HepG2 (cell line): ENCODE results near the gene CSTB. TPM values are rescaled to one million over a fixed set of nuclear protein-coding genes. Genes with fewer than 3 reads are reported as not detected.

Experiments used
- CREM ChIP-seq, 2 experiments: sonication (generic) in 1 of 2; formaldehyde crosslinking in 1 of 2; IDR thresholded peaks; 2 replicates each; pipeline versions ENCODE4 v1.4.0 to v1.6.1; 2016 to 2020; ENCODE audit warnings: antibody characterized with exemption in 1 of 2, mild to moderate bottlenecking in 1 of 2, missing genetic modification reagents in 1 of 2
- E2F2 ChIP-seq: sonication (generic); formaldehyde crosslinking; IDR thresholded peaks from 2 replicates; pipeline ENCODE4 v1.4.0; 2020; ENCODE audit warnings: missing genetic modification reagents, borderline replicate concordance
- GMEB1 ChIP-seq: sonication (generic); formaldehyde crosslinking; IDR thresholded peaks from 2 replicates; pipeline ENCODE4 v1.5.1; 2020; ENCODE audit warnings: missing genetic modification reagents, mild to moderate bottlenecking, borderline replicate concordance
- HNRNPK ChIP-seq: fragments of 200-400 bp; formaldehyde crosslinking; IDR thresholded peaks from 2 replicates; pipeline ENCODE4 v1.6.1; 2018; ENCODE audit warnings: low read length, low read depth, moderate library complexity, mild to moderate bottlenecking; ENCODE audit not compliant: poor library complexity, severe bottlenecking
- MIER3 ChIP-seq: IDR thresholded peaks from 2 replicates; pipeline ENCODE4 v1.6.1; 2016; ENCODE audit warnings: missing compliant biosample characterization, borderline replicate concordance
- NFKB2 ChIP-seq: sonication (generic); formaldehyde crosslinking; IDR thresholded peaks from 2 replicates; pipeline ENCODE4 v1.4.0; 2020; ENCODE audit warnings: missing genetic modification reagents, borderline replicate concordance
- TBX2 ChIP-seq: sonication (generic); formaldehyde crosslinking; IDR thresholded peaks from 2 replicates; pipeline ENCODE4 v1.5.0; 2020; ENCODE audit warnings: missing genetic modification reagents, mild to moderate bottlenecking, borderline replicate concordance
- ZBTB39 ChIP-seq: sonication (generic); formaldehyde crosslinking; IDR thresholded peaks from 2 replicates; pipeline ENCODE4 v1.5.0; 2020; ENCODE audit warnings: missing genetic modification reagents
- ZNF562 ChIP-seq: sonication (generic); formaldehyde crosslinking; IDR thresholded peaks from 2 replicates; pipeline ENCODE4 v1.8.0; 2022; ENCODE audit warnings: missing genetic modification reagents, borderline replicate concordance
- ZSCAN25 ChIP-seq: sonication (generic); formaldehyde crosslinking; IDR thresholded peaks from 2 replicates; pipeline ENCODE4 v1.8.0; 2022; ENCODE audit warnings: mild to moderate bottlenecking, missing genetic modification reagents
- polyA plus RNA-seq, 8 experiments: library from polyadenylated mRNA; depleted of rRNA in 3 of 8; stranded (reverse) in 7 of 8; unstranded in 1 of 8; fragments of >200 nt; fragmentation: Illumina TruSeq in 4 of 8; extraction: Trizol in 4 of 8; gene quantifications; 2 replicates each; pipeline versions ENCODE4 v1.2.1 to v1.2.3, GENCODE V29; 2011 to 2016; ENCODE audit warnings: low read depth in 4 of 8, missing spikeins in 1 of 8, mixed read lengths in 1 of 8; ENCODE audit not compliant: insufficient read depth in 1 of 8
- total RNA-seq, 5 experiments: library from RNA; depleted of rRNA; stranded (reverse); fragments of >200 nt; fragmentation: Illumina TruSeq; extraction: Trizol; gene quantifications; 2 replicates each; pipeline ENCODE4 v1.2.3, GENCODE V29; 2016; ENCODE audit warnings: low read depth in 1 of 5
- TF ChIP-seq, protein P1 (sequence below): sonication (generic); formaldehyde crosslinking; IDR thresholded peaks from 2 replicates; pipeline ENCODE4 v1.5.1; 2020; ENCODE audit warnings: mild to moderate bottlenecking, missing genetic modification reagents, moderate library complexity
- TF ChIP-seq, protein P2 (sequence below): sonication (generic); formaldehyde crosslinking; IDR thresholded peaks from 2 replicates; pipeline ENCODE4 v1.5.0; 2020; ENCODE audit warnings: mild to moderate bottlenecking, missing genetic modification reagents

The CSTB gene
- total and polyA plus RNA-seq, 2 of the 13 experiments (the other 11 are each of a cell fraction or from before 2014, with no cell fraction given), result 11.7 to 94.1 TPM

DNA sequence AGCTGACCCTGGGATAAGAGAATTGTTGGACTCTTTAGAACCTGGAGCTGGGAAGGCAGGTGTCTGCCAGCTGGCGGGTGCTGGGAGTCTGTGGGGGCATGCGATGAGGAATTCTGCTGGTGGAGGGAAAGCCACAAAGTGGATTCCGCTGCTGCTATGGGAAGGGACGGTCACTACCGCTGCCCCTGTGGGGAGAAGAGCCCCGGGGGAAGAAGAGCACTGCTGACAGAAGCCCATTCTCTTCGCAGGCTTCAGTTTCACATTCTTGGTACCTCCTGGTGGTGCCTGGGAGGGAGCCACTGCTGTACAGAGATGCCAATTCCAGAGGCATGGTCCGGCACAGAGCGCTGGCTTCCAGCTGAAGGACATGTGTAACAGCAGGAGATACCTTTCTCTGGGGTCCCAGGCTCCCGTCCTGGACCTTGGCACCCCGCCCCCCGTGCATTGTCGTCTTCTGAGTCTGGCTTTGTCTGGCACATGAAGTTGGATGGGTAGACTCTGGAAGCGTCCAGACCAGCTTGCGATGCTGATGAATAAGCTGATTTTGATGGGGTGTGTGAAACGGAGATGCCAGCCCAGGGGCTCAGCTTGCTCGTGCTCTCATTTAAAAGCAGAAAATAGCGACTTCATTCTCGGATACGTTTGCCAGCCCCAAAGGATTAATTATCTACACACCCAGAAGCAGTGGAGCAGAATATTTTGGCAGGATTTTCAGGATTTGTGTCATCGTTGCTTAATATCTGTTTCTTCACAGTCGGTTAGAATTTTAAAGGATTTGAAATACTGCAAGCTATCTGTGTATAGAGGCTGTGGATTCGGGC, 44.0 kb downstream of the CSTB start (continued):
- peak; percentile 80; the same call in 1 of the 2 replicates for TF ChIP-seq NFKB2 (CRISPR knock-in tag)
- TF ChIP-seq E2F2, result 0 out of 2 replicates have a peak, but pooled peaks have one; percentile 36
- TF ChIP-seq ZBTB39, result no peak
- TF ChIP-seq ZNF562 (CRISPR knock-in tag), result no peak
- TF ChIP-seq, protein P1, sequence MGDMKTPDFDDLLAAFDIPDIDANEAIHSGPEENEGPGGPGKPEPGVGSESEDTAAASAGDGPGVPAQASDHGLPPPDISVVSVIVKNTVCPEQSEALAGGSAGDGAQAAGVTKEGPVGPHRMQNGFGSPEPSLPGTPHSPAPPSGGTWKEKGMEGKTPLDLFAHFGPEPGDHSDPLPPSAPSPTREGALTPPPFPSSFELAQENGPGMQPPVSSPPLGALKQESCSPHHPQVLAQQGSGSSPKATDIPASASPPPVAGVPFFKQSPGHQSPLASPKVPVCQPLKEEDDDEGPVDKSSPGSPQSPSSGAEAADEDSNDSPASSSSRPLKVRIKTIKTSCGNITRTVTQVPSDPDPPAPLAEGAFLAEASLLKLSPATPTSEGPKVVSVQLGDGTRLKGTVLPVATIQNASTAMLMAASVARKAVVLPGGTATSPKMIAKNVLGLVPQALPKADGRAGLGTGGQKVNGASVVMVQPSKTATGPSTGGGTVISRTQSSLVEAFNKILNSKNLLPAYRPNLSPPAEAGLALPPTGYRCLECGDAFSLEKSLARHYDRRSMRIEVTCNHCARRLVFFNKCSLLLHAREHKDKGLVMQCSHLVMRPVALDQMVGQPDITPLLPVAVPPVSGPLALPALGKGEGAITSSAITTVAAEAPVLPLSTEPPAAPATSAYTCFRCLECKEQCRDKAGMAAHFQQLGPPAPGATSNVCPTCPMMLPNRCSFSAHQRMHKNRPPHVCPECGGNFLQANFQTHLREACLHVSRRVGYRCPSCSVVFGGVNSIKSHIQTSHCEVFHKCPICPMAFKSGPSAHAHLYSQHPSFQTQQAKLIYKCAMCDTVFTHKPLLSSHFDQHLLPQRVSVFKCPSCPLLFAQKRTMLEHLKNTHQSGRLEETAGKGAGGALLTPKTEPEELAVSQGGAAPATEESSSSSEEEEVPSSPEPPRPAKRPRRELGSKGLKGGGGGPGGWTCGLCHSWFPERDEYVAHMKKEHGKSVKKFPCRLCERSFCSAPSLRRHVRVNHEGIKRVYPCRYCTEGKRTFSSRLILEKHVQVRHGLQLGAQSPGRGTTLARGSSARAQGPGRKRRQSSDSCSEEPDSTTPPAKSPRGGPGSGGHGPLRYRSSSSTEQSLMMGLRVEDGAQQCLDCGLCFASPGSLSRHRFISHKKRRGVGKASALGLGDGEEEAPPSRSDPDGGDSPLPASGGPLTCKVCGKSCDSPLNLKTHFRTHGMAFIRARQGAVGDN, result peak; percentile 71; the same call in 1 of the 2 replicates
- no peak for TF ChIP-seq TBX2 (CRISPR knock-in tag)
- TF ChIP-seq, protein P2, sequence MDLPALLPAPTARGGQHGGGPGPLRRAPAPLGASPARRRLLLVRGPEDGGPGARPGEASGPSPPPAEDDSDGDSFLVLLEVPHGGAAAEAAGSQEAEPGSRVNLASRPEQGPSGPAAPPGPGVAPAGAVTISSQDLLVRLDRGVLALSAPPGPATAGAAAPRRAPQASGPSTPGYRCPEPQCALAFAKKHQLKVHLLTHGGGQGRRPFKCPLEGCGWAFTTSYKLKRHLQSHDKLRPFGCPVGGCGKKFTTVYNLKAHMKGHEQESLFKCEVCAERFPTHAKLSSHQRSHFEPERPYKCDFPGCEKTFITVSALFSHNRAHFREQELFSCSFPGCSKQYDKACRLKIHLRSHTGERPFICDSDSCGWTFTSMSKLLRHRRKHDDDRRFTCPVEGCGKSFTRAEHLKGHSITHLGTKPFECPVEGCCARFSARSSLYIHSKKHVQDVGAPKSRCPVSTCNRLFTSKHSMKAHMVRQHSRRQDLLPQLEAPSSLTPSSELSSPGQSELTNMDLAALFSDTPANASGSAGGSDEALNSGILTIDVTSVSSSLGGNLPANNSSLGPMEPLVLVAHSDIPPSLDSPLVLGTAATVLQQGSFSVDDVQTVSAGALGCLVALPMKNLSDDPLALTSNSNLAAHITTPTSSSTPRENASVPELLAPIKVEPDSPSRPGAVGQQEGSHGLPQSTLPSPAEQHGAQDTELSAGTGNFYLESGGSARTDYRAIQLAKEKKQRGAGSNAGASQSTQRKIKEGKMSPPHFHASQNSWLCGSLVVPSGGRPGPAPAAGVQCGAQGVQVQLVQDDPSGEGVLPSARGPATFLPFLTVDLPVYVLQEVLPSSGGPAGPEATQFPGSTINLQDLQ, result no peak
- no peak for TF ChIP-seq MIER3 (CRISPR knock-in tag)
- TF ChIP-seq ZSCAN25 (CRISPR knock-in tag), result no peak; the same call in 1 of the 2 replicates
- TF ChIP-seq GMEB1 (CRISPR knock-in tag), result no peak
- no peak; the same call in 1 of the 2 replicates for TF ChIP-seq CREM (IDR thresholded peaks at IDR 0.05)
- no peak for TF ChIP-seq CREM (CRISPR knock-in tag; IDR thresholded peaks at IDR 0.05)
- no peak for TF ChIP-seq HNRNPK
